DND-41 (cell line): ENCODE results near the gene ANTKMT.

Experiments used
- EZH2 ChIP-seq: IDR thresholded peaks from 3 replicates; pipeline ENCODE4 v1.6.1; 2012; ENCODE audit warnings: borderline replicate concordance, low read depth, mild to moderate bottlenecking, moderate library complexity, low read length, inconsistent platforms; ENCODE audit not compliant: severe bottlenecking
- TF ChIP-seq, protein P1 (sequence below): IDR thresholded peaks from 2 replicates; pipeline ENCODE4 v1.5.1; 2012; ENCODE audit warnings: borderline replicate concordance, low read length, moderate library complexity, mild to moderate bottlenecking; ENCODE audit not compliant: poor library complexity, severe bottlenecking; ENCODE audit errors: extremely low read depth

GRCh38 chr16:720990-721764 lies at the start of gene ANTKMT:
- TF ChIP-seq, protein P1, sequence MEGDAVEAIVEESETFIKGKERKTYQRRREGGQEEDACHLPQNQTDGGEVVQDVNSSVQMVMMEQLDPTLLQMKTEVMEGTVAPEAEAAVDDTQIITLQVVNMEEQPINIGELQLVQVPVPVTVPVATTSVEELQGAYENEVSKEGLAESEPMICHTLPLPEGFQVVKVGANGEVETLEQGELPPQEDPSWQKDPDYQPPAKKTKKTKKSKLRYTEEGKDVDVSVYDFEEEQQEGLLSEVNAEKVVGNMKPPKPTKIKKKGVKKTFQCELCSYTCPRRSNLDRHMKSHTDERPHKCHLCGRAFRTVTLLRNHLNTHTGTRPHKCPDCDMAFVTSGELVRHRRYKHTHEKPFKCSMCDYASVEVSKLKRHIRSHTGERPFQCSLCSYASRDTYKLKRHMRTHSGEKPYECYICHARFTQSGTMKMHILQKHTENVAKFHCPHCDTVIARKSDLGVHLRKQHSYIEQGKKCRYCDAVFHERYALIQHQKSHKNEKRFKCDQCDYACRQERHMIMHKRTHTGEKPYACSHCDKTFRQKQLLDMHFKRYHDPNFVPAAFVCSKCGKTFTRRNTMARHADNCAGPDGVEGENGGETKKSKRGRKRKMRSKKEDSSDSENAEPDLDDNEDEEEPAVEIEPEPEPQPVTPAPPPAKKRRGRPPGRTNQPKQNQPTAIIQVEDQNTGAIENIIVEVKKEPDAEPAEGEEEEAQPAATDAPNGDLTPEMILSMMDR, result no peak
- no peak for TF ChIP-seq EZH2
